GM23248 (cell line): ENCODE measurements around the gene IP6K3. TPM values are rescaled to one million over a fixed set of nuclear protein-coding genes. Genes with fewer than 3 reads are reported as not detected.

Source experiments
- DNase-seq: peaks from one replicate; pipeline ENCODE4 v3.0.0-alpha.2; 2015
- H2AFZ ChIP-seq: fragments of 200-600 bp; sonication (generic); 2 replicates; pipeline ENCODE4 v1.6.1; 2016; ENCODE audit warnings: antibody characterized with exemption
- H3F3A ChIP-seq: fragments of 200-600 bp; sonication (generic); 2 replicates; pipeline ENCODE4 v1.6.1; 2016; ENCODE audit warnings: mild to moderate bottlenecking, antibody characterized with exemption, mixed run types; ENCODE audit not compliant: insufficient read depth
- H3K27ac ChIP-seq: fragments of 200-600 bp; sonication (generic); 2 replicates; pipeline ENCODE4 v1.5.1; 2016; ENCODE audit warnings: mild to moderate bottlenecking
- H3K27me3 ChIP-seq: fragments of 200-600 bp; sonication (generic); replicated peaks from 2 replicates; pipeline ENCODE4 v1.6.1; 2016; ENCODE audit warnings: mild to moderate bottlenecking; ENCODE audit not compliant: insufficient read depth
- H3K36me3 ChIP-seq: fragments of 200-600 bp; sonication (generic); 2 replicates; pipeline ENCODE4 v1.6.1; 2016; ENCODE audit warnings: low read depth, mild to moderate bottlenecking
- H3K4me1 ChIP-seq: fragments of 200-600 bp; sonication (generic); 2 replicates; pipeline ENCODE4 v1.6.1; 2016; ENCODE audit warnings: mild to moderate bottlenecking; ENCODE audit not compliant: insufficient read depth
- H3K4me2 ChIP-seq: fragments of 200-600 bp; sonication (generic); one replicate; pipeline ENCODE4 v1.6.1; 2016; ENCODE audit warnings: mild to moderate bottlenecking; ENCODE audit not compliant: unreplicated experiment
- H3K4me3 ChIP-seq: fragments of 200-600 bp; sonication (generic); 2 replicates; pipeline ENCODE4 v1.5.1; 2016; ENCODE audit warnings: mild to moderate bottlenecking
- H3K79me2 ChIP-seq: fragments of 200-600 bp; sonication (generic); 2 replicates; pipeline ENCODE4 v1.6.1; 2016; ENCODE audit warnings: mild to moderate bottlenecking; ENCODE audit not compliant: insufficient read depth
- H3K9ac ChIP-seq: fragments of 200-600 bp; sonication (generic); 2 replicates; pipeline ENCODE4 v1.6.1; 2016; ENCODE audit warnings: mild to moderate bottlenecking
- H3K9me2 ChIP-seq: fragments of 200-600 bp; sonication (generic); 2 replicates; pipeline ENCODE4 v1.6.1; 2016; ENCODE audit warnings: mixed run types, mild to moderate bottlenecking, moderate library complexity; ENCODE audit not compliant: insufficient read depth
- H3K9me3 ChIP-seq: fragments of 200-600 bp; sonication (generic); one replicate; pipeline ENCODE4 v1.6.1; 2017; ENCODE audit warnings: low read depth
- H4K20me1 ChIP-seq: fragments of 200-600 bp; sonication (generic); 2 replicates; pipeline ENCODE4 v1.6.0; 2016; ENCODE audit not compliant: insufficient read depth
- EZH2 ChIP-seq: fragments of 200-600 bp; sonication (generic); IDR thresholded peaks from 2 replicates; pipeline ENCODE4 v1.6.1; 2018; ENCODE audit warnings: antibody characterized with exemption, mild to moderate bottlenecking; ENCODE audit not compliant: insufficient read depth, poor library complexity, severe bottlenecking
- EZH2phosphoT487 ChIP-seq: fragments of 200-600 bp; sonication (generic); IDR thresholded peaks from 2 replicates; pipeline ENCODE4 v1.6.1; 2018; ENCODE audit warnings: antibody characterized with exemption, moderate library complexity, mild to moderate bottlenecking, low read depth; ENCODE audit not compliant: insufficient read depth
- WGBS, 2 experiments: methylation state at CpG; one replicate each; pipeline ENCODE4 v1.1.6; 2015 to 2017; ENCODE audit warnings: low lambda C conversion rate in 2 of 2, low coverage in 1 of 2; ENCODE audit errors: missing lambda C conversion rate in 2 of 2; 5-methylcytosine and 5-hydroxymethylcytosine counted together
- in situ Hi-C: fragments of 300-500 bp; cut with MboI; formaldehyde crosslinking; loops from 2 replicates; pipeline ENCODE4 v1.15.0; 2020
- polyA plus RNA-seq: library from polyadenylated mRNA; unstranded; fragments of >200 nt; fragmentation: Nextera tagmentation; extraction: Ambion mirVana; gene quantifications from 2 replicates; pipeline ENCODE4 v1.2.1, GENCODE V29; 2016
- total RNA-seq: library from RNA; depleted of rRNA; stranded (reverse); fragments of >200 nt; shearing (Covaris generic); gene quantifications from 2 replicates; pipeline ENCODE4 v1.2.3, GENCODE V29; 2014

IP6K3 gene
- total and polyA plus RNA-seq, 2 experiments from 2014 or later: not detected

DNA sequence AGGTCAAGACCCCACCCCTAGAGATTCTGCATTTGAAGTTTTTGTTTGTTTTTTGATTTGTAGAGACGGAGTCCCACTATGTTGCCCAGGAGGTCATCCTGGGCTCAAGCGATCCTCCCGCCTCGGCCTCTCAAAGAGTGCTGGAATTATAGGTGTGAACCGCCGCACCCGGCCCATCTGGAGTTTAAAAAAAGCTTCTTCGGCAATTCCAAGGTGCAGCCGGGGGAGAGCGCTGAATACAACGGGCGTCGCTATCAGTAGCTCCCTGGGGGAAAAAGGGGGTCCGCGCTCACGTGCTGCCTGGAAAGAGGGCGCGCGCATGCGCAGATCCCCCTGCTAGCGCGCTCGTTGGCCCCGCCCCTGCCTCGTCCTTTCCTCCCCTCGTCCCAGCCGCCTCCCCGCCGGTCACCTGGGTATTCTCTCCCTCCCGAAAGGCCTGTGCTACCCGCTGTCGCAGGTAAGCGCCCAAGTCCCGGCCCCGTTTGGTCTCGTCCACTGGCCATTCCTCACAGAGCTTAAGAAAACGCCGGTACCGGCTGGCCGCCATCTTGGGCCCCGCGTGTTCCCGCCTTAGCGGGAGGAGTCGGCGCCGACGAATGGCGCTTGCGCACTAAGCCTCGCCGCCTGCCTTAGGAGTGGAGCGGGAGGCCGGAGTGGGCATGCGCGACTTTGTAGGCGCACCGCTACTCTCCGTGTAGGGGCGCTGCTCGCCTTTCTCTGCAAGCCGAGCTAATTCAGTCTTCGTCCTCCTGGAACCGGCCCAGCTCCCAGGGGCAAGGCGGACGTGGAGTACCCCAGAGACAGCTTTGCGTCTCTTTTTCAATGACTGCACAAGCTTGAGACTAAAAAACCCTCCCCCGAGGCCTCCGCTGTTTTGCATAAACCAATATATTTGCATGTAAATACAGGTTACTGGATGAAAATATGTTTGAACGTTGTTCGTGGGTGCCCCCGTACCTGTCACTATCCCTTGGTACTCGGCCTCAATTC is 35.3 kb downstream of the IP6K3 start, which contains the start of gene UQCC2:
TSS of gene UQCC2 (minus strand) at position 561 of the 990 bp plus-strand sequence. CDS start at position 547, 14 bp downstream.
- WGBS, 2 experiments: 1 to 2% methylated on average over 58 to 73 of the region's 73 CpGs

DNA sequence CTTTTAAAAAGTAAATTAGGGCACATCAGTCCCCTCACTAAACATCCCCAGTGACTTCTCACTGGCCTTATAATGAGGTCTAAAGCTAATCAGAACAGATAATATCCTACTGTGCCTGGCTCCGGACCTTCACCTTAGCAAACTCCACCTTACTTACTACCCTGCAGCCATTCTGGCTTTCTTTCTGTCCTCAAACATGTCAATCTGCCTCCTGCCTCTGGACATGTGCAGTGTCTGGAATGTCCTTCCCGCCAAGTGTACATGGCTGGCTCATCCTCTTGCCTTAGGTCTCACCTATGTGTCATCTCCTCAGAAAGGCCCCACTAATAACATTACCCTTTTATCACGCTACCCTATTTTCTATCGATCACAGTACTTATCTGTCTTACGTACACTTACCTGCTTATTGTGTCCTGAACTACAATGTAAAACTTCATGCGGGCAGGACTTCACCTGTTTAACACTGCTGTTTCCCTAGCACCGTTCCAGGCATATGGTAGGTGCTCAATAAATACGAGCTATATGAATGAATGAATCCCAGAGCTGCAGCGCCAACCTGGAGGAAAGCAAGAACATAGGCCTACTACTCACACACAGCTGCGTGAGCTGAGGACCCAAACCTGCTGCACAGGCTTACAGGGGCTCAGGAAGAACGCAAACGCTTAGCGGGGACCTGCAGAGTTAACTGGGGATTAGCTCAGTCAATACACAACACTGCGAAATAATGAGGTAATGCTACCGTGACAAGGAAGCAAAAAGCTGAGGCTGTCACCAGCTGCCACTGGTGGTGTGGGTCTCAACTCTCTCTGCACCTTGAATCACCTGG is 36.2 kb downstream of the IP6K3 start:
- Histone ChIP-seq H3K4me3 (peak overlapping the region; percentile 97), H3F3A (no peaks in the 10 kb centered on the region), H3K27me3 (no peaks in the 10 kb centered on the region), H3K4me2 (peak overlapping the region; percentile 95), H4K20me1 (no peaks in the 10 kb centered on the region), H2AFZ (peak overlapping the region; percentile 90), H3K27ac (no peak overlapping the region), H3K36me3 (no peaks in the 10 kb centered on the region), H3K9ac (peak overlapping the region; percentile 85), H3K9me3 (no peaks in the 10 kb centered on the region), H3K79me2 (peaks cover 24% of the 10 kb centered on the region), H3K9me2 (no peaks in the 10 kb centered on the region), H3K4me1 (peaks cover 12% of the 10 kb centered on the region)
- peak; percentile 20 for DNase-seq
- no peak for TF ChIP-seq EZH2phosphoT487
- TF ChIP-seq EZH2: no peak
- in situ Hi-C loops: no loop called here
- WGBS, 2 experiments: 81 to 82% methylated on average over 15 of the region's 15 CpGs

More for the DNA sequence above, 35.3 kb downstream of the IP6K3 start, which contains the start of gene UQCC2:
- TF ChIP-seq EZH2phosphoT487 (no peak), EZH2 (no peak)
- in situ Hi-C loops: no loop called here
- H3K4me2 ChIP-seq: peak within 1 kb of the TSS; percentile 95
- peaks cover 12% of the 10 kb centered on the region for H3K4me1 ChIP-seq
- peaks cover 24% of the 10 kb centered on the region for H3K79me2 ChIP-seq
- peak within 1 kb of the TSS; percentile 85 for H3K9ac ChIP-seq
- H3K36me3 ChIP-seq: no peaks in the 10 kb centered on the region
- no peaks in the 10 kb centered on the region for H3K9me2 ChIP-seq
- peak within 1 kb of the TSS; percentile 97 for H3K4me3 ChIP-seq
- H3K27ac ChIP-seq: peak within 1 kb of the TSS; percentile 49
- no peaks in the 10 kb centered on the region for H3K27me3 ChIP-seq
- H3F3A ChIP-seq: no peaks in the 10 kb centered on the region
- H2AFZ ChIP-seq: peak within 1 kb of the TSS; percentile 90
- no peaks in the 10 kb centered on the region for H4K20me1 ChIP-seq
- peak; percentile 99 for DNase-seq
- H3K9me3 ChIP-seq: no peaks in the 10 kb centered on the region

DNA sequence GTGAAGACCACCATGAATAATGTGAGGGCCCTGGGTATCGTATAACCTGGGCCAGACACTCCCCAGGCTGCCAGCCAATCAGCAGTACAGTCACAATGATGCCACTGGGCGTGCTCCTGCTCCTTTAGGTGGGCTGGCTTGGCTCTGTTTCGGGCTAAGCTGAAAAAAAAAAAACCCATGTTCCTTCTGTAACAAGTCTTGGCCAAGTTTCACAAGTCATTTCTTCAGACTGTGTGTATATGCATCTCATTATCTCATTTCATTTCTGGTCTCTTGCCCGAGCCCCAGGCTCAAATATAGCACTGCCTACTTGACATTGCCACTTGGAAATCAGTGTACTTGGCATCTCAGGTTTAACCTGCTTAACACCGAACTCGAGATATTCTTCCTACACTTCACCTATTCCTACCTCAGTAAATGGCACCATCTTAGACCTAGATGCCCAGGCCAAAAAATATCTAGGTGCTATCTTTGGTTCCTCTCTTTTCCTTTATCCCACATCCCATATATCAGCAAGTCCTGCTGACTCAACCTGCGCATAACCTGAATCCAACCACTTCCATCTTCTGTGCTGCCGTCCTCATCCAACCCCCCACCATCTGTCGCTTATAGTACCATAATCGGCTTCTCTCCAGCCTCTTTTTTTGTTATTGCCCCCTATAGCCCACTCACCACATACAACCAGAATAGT is 37.0 kb downstream of the IP6K3 start:
- WGBS, 2 experiments: 94 to 97% methylated on average over 10 of the region's 10 CpGs
- no peak for DNase-seq
- Histone ChIP-seq H3K27me3 (no peaks in the 10 kb centered on the region), H3K27ac (no peak overlapping the region), H3K9me2 (no peaks in the 10 kb centered on the region), H3F3A (no peaks in the 10 kb centered on the region), H2AFZ (no peak overlapping the region), H3K9ac (no peak overlapping the region), H3K4me3 (no peak overlapping the region), H3K4me2 (no peak overlapping the region), H3K4me1 (peaks cover 12% of the 10 kb centered on the region), H3K36me3 (no peaks in the 10 kb centered on the region), H3K9me3 (no peaks in the 10 kb centered on the region), H4K20me1 (no peaks in the 10 kb centered on the region), H3K79me2 (peaks cover 24% of the 10 kb centered on the region)
- TF ChIP-seq EZH2phosphoT487 (no peak), EZH2 (no peak)
- in situ Hi-C loops: loop anchor here (10.0 kb wide), 1 partner anchor 125 kb away; the partner anchor contains the start of gene BAK1
